Liver (tissue), 9 donors: Measurements from ENCODE around the gene CCL21. TPM values are rescaled to one million over a fixed set of nuclear protein-coding genes. Genes with fewer than 3 reads are reported as not detected.

ENCODE experiments used
- DNase-seq: peaks from one replicate; pipeline ENCODE4 v3.0.0-alpha.2; 2017; ENCODE audit warnings: low spot score
- H3K27ac ChIP-seq, 2 donors: one replicate each; pipeline ENCODE4 v1.7.0; 2013; ENCODE audit warnings: inconsistent platforms in 2 of 2, low read length in 2 of 2, control low read depth in 1 of 2, low read depth in 1 of 2, mild to moderate bottlenecking in 1 of 2
- H3K27me3 ChIP-seq, 4 donors: one replicate each; pipeline versions ENCODE4 v1.6.1 to v1.7.0; 2013; ENCODE audit warnings: low read length in 3 of 4, inconsistent platforms in 1 of 4, mild to moderate bottlenecking in 1 of 4, moderate library complexity in 1 of 4; ENCODE audit not compliant: control insufficient read depth in 4 of 4, insufficient read depth in 4 of 4
- H3K36me3 ChIP-seq, 4 donors: one replicate each; pipeline versions ENCODE4 v1.6.1 to v1.7.0; 2013; ENCODE audit warnings: low read length in 3 of 4, mild to moderate bottlenecking in 3 of 4, low read depth in 1 of 4, moderate library complexity in 1 of 4; ENCODE audit not compliant: control insufficient read depth in 4 of 4, insufficient read depth in 3 of 4
- H3K4me1 ChIP-seq, 4 donors: one replicate each; pipeline versions ENCODE4 v1.6.1 to v1.7.0; 2013; ENCODE audit warnings: low read length in 3 of 4, mild to moderate bottlenecking in 3 of 4, moderate library complexity in 1 of 4; ENCODE audit not compliant: control insufficient read depth in 4 of 4, insufficient read depth in 4 of 4
- H3K4me3 ChIP-seq, 3 donors: one replicate each; pipeline versions ENCODE4 v1.6.1 to v1.7.0; 2013; ENCODE audit warnings: low read length in 3 of 3, control low read depth in 1 of 3, low read depth in 1 of 3, mild to moderate bottlenecking in 1 of 3
- H3K9ac ChIP-seq, 2 donors: one replicate each; pipeline ENCODE4 v1.7.0; 2013; ENCODE audit warnings: low read length in 2 of 2, mild to moderate bottlenecking in 2 of 2, moderate library complexity in 2 of 2, control low read depth in 1 of 2, low read depth in 1 of 2
- H3K9me3 ChIP-seq, 4 donors: one replicate each; pipeline versions ENCODE4 v1.6.1 to v1.7.0; 2013; ENCODE audit warnings: low read length in 3 of 4; ENCODE audit not compliant: control insufficient read depth in 4 of 4
- ATF3 ChIP-seq: IDR thresholded peaks from 2 replicates; pipeline ENCODE4 v1.6.1; 2016; ENCODE audit warnings: antibody characterized with exemption
- CTCF ChIP-seq: fragments of 150-350 bp; IDR thresholded peaks from 2 replicates; pipeline ENCODE4 v1.5.1; 2017; ENCODE audit warnings: improper control_type of control experiment, low read depth, low read length; ENCODE audit not compliant: missing input control
- EGR1 ChIP-seq, 2 donors: IDR thresholded peaks; 2 replicates each; pipeline ENCODE4 v1.6.1; 2016 to 2018; ENCODE audit warnings: antibody characterized with exemption in 2 of 2, low read depth in 2 of 2
- FOXA1 ChIP-seq: IDR thresholded peaks from 2 replicates; pipeline ENCODE4 v1.6.1; 2016; ENCODE audit warnings: antibody characterized with exemption
- FOXA2 ChIP-seq: IDR thresholded peaks from 2 replicates; pipeline ENCODE4 v1.6.1; 2016; ENCODE audit warnings: antibody characterized with exemption
- GABPA ChIP-seq, 2 donors: IDR thresholded peaks in 1 of 2; conservative IDR thresholded peaks in 1 of 2; 2 replicates each; pipeline ENCODE4 v1.6.1; 2016; ENCODE audit warnings: antibody characterized with exemption in 2 of 2, mild to moderate bottlenecking in 1 of 2, moderate library complexity in 1 of 2
- HNF4A ChIP-seq, 2 donors: conservative IDR thresholded peaks; 2 replicates each; pipeline ENCODE4 v1.6.1; 2016; ENCODE audit warnings: antibody characterized with exemption in 2 of 2, mild to moderate bottlenecking in 2 of 2
- HNF4G ChIP-seq: IDR thresholded peaks from 2 replicates; pipeline ENCODE4 v1.6.1; 2016; ENCODE audit warnings: antibody characterized with exemption
- JUND ChIP-seq, 2 donors: IDR thresholded peaks; 2 replicates each; pipeline ENCODE4 v1.6.1; 2016; ENCODE audit warnings: antibody characterized with exemption in 2 of 2
- MAX ChIP-seq: IDR thresholded peaks from 2 replicates; pipeline ENCODE4 v1.6.1; 2016; ENCODE audit warnings: antibody characterized with exemption
- NR2F2 ChIP-seq: IDR thresholded peaks from 2 replicates; pipeline ENCODE4 v1.6.1; 2016; ENCODE audit warnings: antibody characterized with exemption
- RAD21 ChIP-seq, 2 donors: IDR thresholded peaks; 2 replicates each; pipeline ENCODE4 v1.6.1; 2016; ENCODE audit warnings: antibody characterized with exemption in 2 of 2, mild to moderate bottlenecking in 2 of 2
- RXRA ChIP-seq, 2 donors: IDR thresholded peaks; 2 replicates each; pipeline ENCODE4 v1.6.1; 2017 to 2018; ENCODE audit warnings: antibody characterized with exemption in 2 of 2, mild to moderate bottlenecking in 1 of 2
- SP1 ChIP-seq: IDR thresholded peaks from 2 replicates; pipeline ENCODE4 v1.6.1; 2018; ENCODE audit warnings: antibody characterized with exemption, mild to moderate bottlenecking
- TAF1 ChIP-seq: conservative IDR thresholded peaks from 2 replicates; pipeline ENCODE4 v1.6.1; 2016; ENCODE audit warnings: antibody characterized with exemption, mild to moderate bottlenecking
- YY1 ChIP-seq: IDR thresholded peaks from 2 replicates; pipeline ENCODE4 v1.6.1; 2016; ENCODE audit warnings: antibody characterized with exemption, mild to moderate bottlenecking
- ZBTB33 ChIP-seq: IDR thresholded peaks from 2 replicates; pipeline ENCODE4 v1.6.1; 2016; ENCODE audit warnings: antibody characterized with exemption
- WGBS: extraction: QIAGEN DNeasy Blood & Tissue Kit; methylation state at CpG from one replicate; pipeline ENCODE4 v1.1.7; 2013; 5-methylcytosine and 5-hydroxymethylcytosine counted together
- polyA plus RNA-seq, 2 donors: library from polyadenylated mRNA; stranded (reverse) in 1 of 2; unstranded in 1 of 2; fragments of 200-250 nt in 1 of 2; fragments of >200 nt in 1 of 2; fragmentation: Nextera tagmentation in 1 of 2; extraction: Ambion mirVana in 1 of 2; gene quantifications; one replicate each; pipeline versions ENCODE4 v1.2.1 to v1.2.3, GENCODE V29; 2013 to 2015
- total RNA-seq, 2 donors: library from RNA; depleted of rRNA; stranded (reverse); fragments of >200 nt; gene quantifications; one replicate each; pipeline ENCODE4 v1.2.3, GENCODE V29; 2014
- TF ChIP-seq, protein P1 (sequence below): IDR thresholded peaks from 2 replicates; pipeline ENCODE4 v1.6.1; 2016; ENCODE audit warnings: antibody characterized with exemption, mild to moderate bottlenecking
- donor health status: healthy.
- donor health status: healthy.
- donor health status: healthy.
- donor health status: healthy.
- donor health status: healthy.

Gene CCL21
- total and polyA plus RNA-seq, 4 donors, result 2.2 to 31.0 (median 10.6) TPM

DNA sequence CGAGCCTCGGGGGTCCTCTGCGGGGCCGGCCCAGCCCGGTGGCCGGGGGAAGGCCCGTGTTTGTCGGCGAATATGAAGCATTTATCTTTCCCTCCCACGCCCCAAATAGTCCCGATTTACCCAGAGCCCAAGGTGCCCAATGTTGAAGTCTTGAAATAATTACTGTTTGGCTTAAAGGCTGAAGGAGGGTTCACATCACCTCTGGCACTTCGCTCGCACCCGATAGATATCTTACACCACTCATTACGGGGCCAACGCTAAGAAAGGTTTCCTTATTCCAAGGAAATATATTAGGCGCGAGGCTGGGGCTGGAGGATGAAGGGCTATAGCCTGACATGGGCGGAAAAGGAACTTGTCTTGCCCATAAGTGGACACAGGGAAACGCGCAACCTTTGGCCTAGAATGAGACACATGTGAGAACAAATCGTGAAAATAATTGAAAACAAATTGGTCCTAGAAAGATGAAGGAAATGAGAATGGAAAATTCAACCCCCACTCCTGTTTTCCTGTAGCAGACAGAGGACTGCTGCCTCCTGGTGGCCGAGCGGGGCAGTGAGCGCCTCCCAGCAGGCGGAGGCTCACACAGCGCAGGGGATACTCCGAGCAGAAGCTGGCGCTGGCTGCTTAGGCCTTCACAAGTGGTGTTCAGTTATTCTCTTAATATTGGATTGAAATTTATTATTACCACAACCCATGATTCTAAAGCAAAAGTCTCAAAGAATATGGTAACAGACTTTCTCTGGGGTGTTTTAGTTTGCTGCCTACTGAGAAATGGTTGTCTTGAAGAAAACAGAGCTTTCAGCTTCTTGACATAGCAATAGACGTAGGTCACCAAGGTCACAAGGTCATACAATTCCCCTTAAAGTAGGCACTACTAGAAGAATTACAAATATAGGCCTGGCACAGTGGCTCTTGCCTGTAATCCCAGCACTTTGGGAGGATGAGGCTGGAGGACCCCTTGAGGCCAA, 7.9 kb downstream of the CCL21 start:
- Histone ChIP-seq H3K4me1 (peaks cover 0 to 14% (median 7%) of the 10 kb centered on the region in 4 donors), H3K27ac (peak overlapping the region; percentile 34 to 60), H3K36me3 (no peaks in the 10 kb centered on the region), H3K27me3 (no peaks in the 10 kb centered on the region), H3K9me3 (no peaks in the 10 kb centered on the region), H3K9ac (peak overlapping the region; percentile 3 to 45), H3K4me3 (peak overlapping the region; percentile 57 to 72 (median 70))
- 3% methylated on average over 30 of the region's 30 CpGs for WGBS
- no peak for TF ChIP-seq FOXA2
- peak; percentile 31 for TF ChIP-seq SP1
- TF ChIP-seq RXRA (IDR thresholded peaks at IDR 0.05), result peak; percentile 29 to 50
- peak; percentile 55 for TF ChIP-seq YY1
- no peak for TF ChIP-seq EGR1 (IDR thresholded peaks at IDR 0.05; ENCODE audit: low read depth in 2 of 2)
- TF ChIP-seq ZBTB33, result no peak
- no peak for TF ChIP-seq HNF4G
- peak in 1 of 2 donors; percentile 11 for TF ChIP-seq JUND (IDR thresholded peaks at IDR 0.05)
- peak; percentile 97 to 99 for TF ChIP-seq RAD21 (IDR thresholded peaks at IDR 0.05)
- TF ChIP-seq HNF4A (conservative IDR thresholded peaks at IDR 0.05), result peak in 1 of 2 donors; percentile 14
- TF ChIP-seq, protein P1, sequence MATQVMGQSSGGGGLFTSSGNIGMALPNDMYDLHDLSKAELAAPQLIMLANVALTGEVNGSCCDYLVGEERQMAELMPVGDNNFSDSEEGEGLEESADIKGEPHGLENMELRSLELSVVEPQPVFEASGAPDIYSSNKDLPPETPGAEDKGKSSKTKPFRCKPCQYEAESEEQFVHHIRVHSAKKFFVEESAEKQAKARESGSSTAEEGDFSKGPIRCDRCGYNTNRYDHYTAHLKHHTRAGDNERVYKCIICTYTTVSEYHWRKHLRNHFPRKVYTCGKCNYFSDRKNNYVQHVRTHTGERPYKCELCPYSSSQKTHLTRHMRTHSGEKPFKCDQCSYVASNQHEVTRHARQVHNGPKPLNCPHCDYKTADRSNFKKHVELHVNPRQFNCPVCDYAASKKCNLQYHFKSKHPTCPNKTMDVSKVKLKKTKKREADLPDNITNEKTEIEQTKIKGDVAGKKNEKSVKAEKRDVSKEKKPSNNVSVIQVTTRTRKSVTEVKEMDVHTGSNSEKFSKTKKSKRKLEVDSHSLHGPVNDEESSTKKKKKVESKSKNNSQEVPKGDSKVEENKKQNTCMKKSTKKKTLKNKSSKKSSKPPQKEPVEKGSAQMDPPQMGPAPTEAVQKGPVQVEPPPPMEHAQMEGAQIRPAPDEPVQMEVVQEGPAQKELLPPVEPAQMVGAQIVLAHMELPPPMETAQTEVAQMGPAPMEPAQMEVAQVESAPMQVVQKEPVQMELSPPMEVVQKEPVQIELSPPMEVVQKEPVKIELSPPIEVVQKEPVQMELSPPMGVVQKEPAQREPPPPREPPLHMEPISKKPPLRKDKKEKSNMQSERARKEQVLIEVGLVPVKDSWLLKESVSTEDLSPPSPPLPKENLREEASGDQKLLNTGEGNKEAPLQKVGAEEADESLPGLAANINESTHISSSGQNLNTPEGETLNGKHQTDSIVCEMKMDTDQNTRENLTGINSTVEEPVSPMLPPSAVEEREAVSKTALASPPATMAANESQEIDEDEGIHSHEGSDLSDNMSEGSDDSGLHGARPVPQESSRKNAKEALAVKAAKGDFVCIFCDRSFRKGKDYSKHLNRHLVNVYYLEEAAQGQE, result no peak
- no peak for TF ChIP-seq ATF3
- no peak for TF ChIP-seq TAF1
- TF ChIP-seq MAX, result peak; percentile 33
- TF ChIP-seq FOXA1, result no peak
- TF ChIP-seq NR2F2, result peak; percentile 58
- peak; percentile 99 for TF ChIP-seq CTCF
- TF ChIP-seq GABPA (IDR thresholded peaks at IDR 0.05 in 1 of 2, conservative IDR thresholded peaks at IDR 0.05 in 1 of 2), result no peak
- peak; percentile 86 for DNase-seq
